ENCODE measurements around the gene NEK6.

NEK6 gene

DNA sequence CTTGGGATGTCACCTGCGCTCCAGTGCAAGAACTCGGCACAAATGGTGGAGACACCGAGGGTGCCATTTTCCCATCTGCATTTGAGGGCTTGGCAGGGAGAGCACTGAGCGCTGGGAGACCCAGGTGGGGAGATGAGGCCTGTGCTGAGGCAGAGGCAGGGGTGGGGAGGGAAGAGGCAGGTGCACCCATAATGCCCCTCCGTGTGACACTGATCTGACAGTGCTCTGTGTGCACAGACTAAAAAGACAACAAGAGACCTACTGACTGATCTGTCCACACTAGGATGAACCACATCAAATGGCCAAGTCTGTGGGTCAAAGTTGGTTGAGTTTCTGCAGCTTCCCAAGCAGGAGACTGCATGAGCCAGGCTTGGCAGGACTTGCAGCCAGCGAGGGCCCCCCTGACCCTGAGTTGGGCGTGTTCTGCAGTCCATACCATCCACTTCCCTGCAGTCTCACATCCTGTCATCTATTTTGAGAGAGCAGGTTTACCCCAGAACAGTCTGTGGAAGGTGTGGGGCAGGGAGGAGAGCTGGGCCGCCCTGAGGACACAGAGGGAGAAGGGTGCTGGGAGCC is 41.9 kb downstream of the NEK6 start:
- no peak overlapping the region for H3K4me2 ChIP-seq (ENCODE audit: low read length)
- peaks cover 58% of the 10 kb centered on the region for H3K79me1 ChIP-seq (ENCODE audit: low read length)
- no peaks in the 10 kb centered on the region for H3K27me3 ChIP-seq (ENCODE audit: insufficient read depth, low read length)
- H3K14ac ChIP-seq (ENCODE audit: low read length): peak overlapping the region; percentile 36
- H2BK120ac ChIP-seq (ENCODE audit: insufficient read depth, low read length, poor library complexity): peak overlapping the region; percentile 3
- no peak overlapping the region for H3K4me3 ChIP-seq (ENCODE audit: low read depth, low read length)
- H3K27ac ChIP-seq (ENCODE audit: low read depth, low read length): peak overlapping the region; percentile 67
- no peak overlapping the region for H4K12ac ChIP-seq (ENCODE audit: low read depth, low read length)
- no peak overlapping the region for H3K23ac ChIP-seq (ENCODE audit: low read length)
- H2BK12ac ChIP-seq (ENCODE audit: low read length): peak overlapping the region; percentile 5
- H3K4me1 ChIP-seq (ENCODE audit: control insufficient read depth in 1 of 2, insufficient read depth in 2 of 2, low read length in 2 of 2): peaks cover 77 to 80% of the 10 kb centered on the region in 2 experiments
- H3K4ac ChIP-seq (ENCODE audit: low read depth, low read length): peak overlapping the region; percentile 31
- peak overlapping the region; percentile 5 for H2BK5ac ChIP-seq (ENCODE audit: low read depth, low read length, poor library complexity)
- H3K36me3 ChIP-seq (ENCODE audit: control insufficient read depth in 1 of 2, insufficient read depth in 2 of 2, low read length in 2 of 2): peaks cover 13 to 18% of the 10 kb centered on the region in 2 experiments
- H3K9ac ChIP-seq (ENCODE audit: low read length): no peak overlapping the region
- no peak overlapping the region for H2AFZ ChIP-seq (ENCODE audit: insufficient read depth, low read length, poor library complexity)
- H4K8ac ChIP-seq (ENCODE audit: low read depth, low read length): peak overlapping the region; percentile 22
- H4K91ac ChIP-seq (ENCODE audit: low read depth, low read length): peak overlapping the region; percentile 73
- H3K18ac ChIP-seq (ENCODE audit: low read length): peak overlapping the region; percentile 43
- WGBS (ENCODE audit: extremely low coverage, insufficient coverage, insufficient read length): no CpG with 5 or more reads among the region's 8 CpGs
- DNase-seq: no peak
- peak overlapping the region; percentile 8 for H2AK5ac ChIP-seq (ENCODE audit: low read length)
- peaks cover 11% of the 10 kb centered on the region for H3K79me2 ChIP-seq (ENCODE audit: control insufficient read depth, insufficient read depth, low read length, poor library complexity)
- no peaks in the 10 kb centered on the region for H3K9me3 ChIP-seq (ENCODE audit: insufficient read depth, low read depth, low read length)

DNA sequence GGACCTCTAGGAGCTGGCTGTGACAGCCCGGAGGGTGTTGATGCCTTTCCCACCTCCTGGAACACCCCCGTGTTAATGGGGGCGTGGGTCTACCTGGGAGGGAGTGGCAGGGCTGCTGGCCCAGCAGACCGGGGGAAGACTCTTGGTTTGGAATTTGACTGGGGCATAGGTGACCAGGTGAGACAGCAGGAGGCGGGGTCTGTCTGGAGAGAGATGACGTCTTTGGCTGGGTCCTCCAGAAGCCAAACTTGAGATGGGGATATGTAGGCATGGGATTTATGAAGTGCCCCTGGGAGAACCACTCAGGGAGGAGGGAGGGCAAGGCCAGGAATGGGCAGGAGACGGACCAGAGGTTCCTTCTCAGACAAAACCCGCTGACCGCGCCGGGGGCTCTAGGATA is 42.6 kb downstream of the NEK6 start:
- Histone ChIP-seq H3K27ac (ENCODE audit: low read depth, low read length) (peak overlapping the region; percentile 67), H2AFZ (ENCODE audit: insufficient read depth, low read length, poor library complexity) (no peak overlapping the region), H2BK12ac (ENCODE audit: low read length) (peak overlapping the region; percentile 5), H3K23ac (ENCODE audit: low read length) (no peak overlapping the region), H3K36me3 (ENCODE audit: control insufficient read depth in 1 of 2, insufficient read depth in 2 of 2, low read length in 2 of 2) (peaks cover 13 to 18% of the 10 kb centered on the region in 2 experiments), H2BK120ac (ENCODE audit: insufficient read depth, low read length, poor library complexity) (peak overlapping the region; percentile 43), H3K79me2 (ENCODE audit: control insufficient read depth, insufficient read depth, low read length, poor library complexity) (peaks cover 11% of the 10 kb centered on the region), H3K18ac (ENCODE audit: low read length) (peak overlapping the region; percentile 85), H3K79me1 (ENCODE audit: low read length) (peaks cover 58% of the 10 kb centered on the region), H3K4ac (ENCODE audit: low read depth, low read length) (peak overlapping the region; percentile 66), H4K12ac (ENCODE audit: low read depth, low read length) (no peak overlapping the region), H3K9me3 (ENCODE audit: insufficient read depth, low read depth, low read length) (no peaks in the 10 kb centered on the region), H4K91ac (ENCODE audit: low read depth, low read length) (peak overlapping the region; percentile 87), H3K14ac (ENCODE audit: low read length) (peak overlapping the region; percentile 1), H3K9ac (ENCODE audit: low read length) (no peak overlapping the region), H3K27me3 (ENCODE audit: insufficient read depth, low read length) (no peaks in the 10 kb centered on the region), H2BK5ac (ENCODE audit: low read depth, low read length, poor library complexity) (peak overlapping the region; percentile 16), H3K4me2 (ENCODE audit: low read length) (no peak overlapping the region), H3K4me1 (ENCODE audit: control insufficient read depth in 1 of 2, insufficient read depth in 2 of 2, low read length in 2 of 2) (peaks cover 73 to 76% of the 10 kb centered on the region in 2 experiments), H4K8ac (ENCODE audit: low read depth, low read length) (peak overlapping the region; percentile 15), H3K4me3 (ENCODE audit: low read depth, low read length) (no peak overlapping the region), H2AK5ac (ENCODE audit: low read length) (peak overlapping the region; percentile 11)
- DNase-seq: peak; percentile 79 to 84
- no CpG with 5 or more reads among the region's 11 CpGs for WGBS (ENCODE audit: extremely low coverage, insufficient coverage, insufficient read length)

DNA sequence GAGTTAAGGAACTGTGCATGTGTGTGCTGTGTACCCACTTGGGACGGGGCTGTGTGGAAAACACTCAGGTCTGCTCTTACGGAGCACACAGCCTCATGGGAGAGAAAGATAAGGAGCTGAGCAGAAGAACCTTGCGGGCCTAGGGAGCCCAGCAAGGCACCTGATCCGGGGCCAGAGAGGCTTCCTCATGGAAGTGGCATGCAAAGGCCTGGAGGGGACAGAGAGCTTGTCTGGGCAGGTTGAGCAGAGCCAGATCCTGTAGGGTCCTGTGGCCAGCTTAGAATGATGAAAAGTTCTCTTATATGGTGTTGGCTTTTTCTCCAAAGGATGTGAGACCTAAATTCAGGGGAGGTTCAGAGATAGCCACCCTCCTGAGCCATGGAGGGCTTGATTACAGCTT is 45.2 kb downstream of the NEK6 start:
- Histone ChIP-seq H3K36me3 (ENCODE audit: control insufficient read depth in 1 of 2, insufficient read depth in 2 of 2, low read length in 2 of 2) (peaks cover 17 to 21% of the 10 kb centered on the region in 2 experiments), H3K79me2 (ENCODE audit: control insufficient read depth, insufficient read depth, low read length, poor library complexity) (peaks cover 8% of the 10 kb centered on the region), H3K79me1 (ENCODE audit: low read length) (peaks cover 44% of the 10 kb centered on the region), H2AK5ac (ENCODE audit: low read length) (peak overlapping the region; percentile 33), H3K9ac (ENCODE audit: low read length) (no peak overlapping the region), H3K18ac (ENCODE audit: low read length) (peak overlapping the region; percentile 15), H4K8ac (ENCODE audit: low read depth, low read length) (no peak overlapping the region), H3K27me3 (ENCODE audit: insufficient read depth, low read length) (no peaks in the 10 kb centered on the region), H3K14ac (ENCODE audit: low read length) (peak overlapping the region; percentile 74), H3K4ac (ENCODE audit: low read depth, low read length) (no peak overlapping the region), H3K23ac (ENCODE audit: low read length) (no peak overlapping the region), H3K9me3 (ENCODE audit: insufficient read depth, low read depth, low read length) (no peaks in the 10 kb centered on the region), H2BK120ac (ENCODE audit: insufficient read depth, low read length, poor library complexity) (peak overlapping the region; percentile 84), H3K4me2 (ENCODE audit: low read length) (no peak overlapping the region), H3K27ac (ENCODE audit: low read depth, low read length) (peak overlapping the region; percentile 75), H3K4me3 (ENCODE audit: low read depth, low read length) (no peak overlapping the region), H2BK12ac (ENCODE audit: low read length) (peak overlapping the region; percentile 66), H4K91ac (ENCODE audit: low read depth, low read length) (peak overlapping the region; percentile 87), H4K12ac (ENCODE audit: low read depth, low read length) (no peak overlapping the region), H2AFZ (ENCODE audit: insufficient read depth, low read length, poor library complexity) (no peak overlapping the region), H2BK5ac (ENCODE audit: low read depth, low read length, poor library complexity) (peak overlapping the region; percentile 62), H3K4me1 (ENCODE audit: control insufficient read depth in 1 of 2, insufficient read depth in 2 of 2, low read length in 2 of 2) (peaks cover 56 to 66% of the 10 kb centered on the region in 2 experiments)
- WGBS (ENCODE audit: extremely low coverage, insufficient coverage, insufficient read length): no CpG with 5 or more reads among the region's 4 CpGs
- DNase-seq: peak; percentile 83 to 88

DNA sequence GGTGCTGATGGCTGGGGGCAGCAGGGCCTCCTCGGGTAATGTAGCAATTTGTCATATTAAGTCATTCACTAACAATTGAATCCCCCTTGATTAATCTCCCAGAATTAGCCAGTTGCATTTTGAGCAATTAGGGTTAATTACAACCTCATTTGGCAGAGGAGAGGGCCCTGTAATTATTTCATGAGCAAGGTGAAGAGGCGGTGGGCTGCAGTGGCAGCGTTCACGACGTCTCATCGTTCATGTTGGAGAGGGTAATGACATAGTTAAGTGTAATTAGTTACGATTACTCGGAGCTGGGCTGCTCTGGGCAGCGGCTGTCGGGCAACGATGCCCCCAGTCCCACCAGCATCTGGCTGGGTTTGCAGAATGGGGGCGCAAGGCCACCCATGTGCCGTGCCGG is 46.0 kb downstream of the NEK6 start:
- Histone ChIP-seq H2BK120ac (ENCODE audit: insufficient read depth, low read length, poor library complexity) (peak overlapping the region; percentile 52), H3K4me1 (ENCODE audit: control insufficient read depth in 1 of 2, insufficient read depth in 2 of 2, low read length in 2 of 2) (peaks cover 51 to 63% of the 10 kb centered on the region in 2 experiments), H3K9me3 (ENCODE audit: insufficient read depth, low read depth, low read length) (no peaks in the 10 kb centered on the region), H3K4ac (ENCODE audit: low read depth, low read length) (peak overlapping the region; percentile 30), H4K8ac (ENCODE audit: low read depth, low read length) (no peak overlapping the region), H3K18ac (ENCODE audit: low read length) (peak overlapping the region; percentile 5), H3K27me3 (ENCODE audit: insufficient read depth, low read length) (no peaks in the 10 kb centered on the region), H4K12ac (ENCODE audit: low read depth, low read length) (no peak overlapping the region), H3K36me3 (ENCODE audit: control insufficient read depth in 1 of 2, insufficient read depth in 2 of 2, low read length in 2 of 2) (peaks cover 20 to 21% of the 10 kb centered on the region in 2 experiments), H3K9ac (ENCODE audit: low read length) (no peak overlapping the region), H3K4me3 (ENCODE audit: low read depth, low read length) (no peak overlapping the region), H4K91ac (ENCODE audit: low read depth, low read length) (peak overlapping the region; percentile 78), H2AK5ac (ENCODE audit: low read length) (peak overlapping the region; percentile 57), H3K14ac (ENCODE audit: low read length) (peak overlapping the region; percentile 57), H3K79me1 (ENCODE audit: low read length) (peaks cover 41% of the 10 kb centered on the region), H2BK12ac (ENCODE audit: low read length) (peak overlapping the region; percentile 37), H2AFZ (ENCODE audit: insufficient read depth, low read length, poor library complexity) (no peak overlapping the region), H3K4me2 (ENCODE audit: low read length) (no peak overlapping the region), H2BK5ac (ENCODE audit: low read depth, low read length, poor library complexity) (no peak overlapping the region), H3K23ac (ENCODE audit: low read length) (no peak overlapping the region), H3K27ac (ENCODE audit: low read depth, low read length) (peak overlapping the region; percentile 57), H3K79me2 (ENCODE audit: control insufficient read depth, insufficient read depth, low read length, poor library complexity) (peaks cover 9% of the 10 kb centered on the region)
- no CpG with 5 or more reads among the region's 14 CpGs for WGBS (ENCODE audit: extremely low coverage, insufficient coverage, insufficient read length)
- DNase-seq: no peak

Data from trophoblast cell (in vitro differentiated cells and primary cell).